ENCODE data around the gene NGFR. TPM values are rescaled to one million over a fixed set of nuclear protein-coding genes. Genes with fewer than 3 reads are reported as not detected.

The NGFR gene
- total RNA-seq: 0.33 TPM in 1 of 2 replicates, not detected in the other

GRCh38 chr17:49494986-49495841 is at the start of gene NGFR:
TSS of gene NGFR (plus strand) at chr17:49495293. CDS start at chr17:49495418, 125 bp downstream.
- peak; percentile 85 for DNase-seq
- Mint-ChIP-seq H3K36me3 (ENCODE audit: low read depth) (no peaks in the 10 kb centered on the region), H3K9me3 (no peaks in the 10 kb centered on the region), H3K4me3 (peak within 1 kb of the TSS; percentile 82), H3K27me3 (peaks cover 76% of the 10 kb centered on the region), H3K27ac (peak within 1 kb of the TSS; percentile 47), H3K4me1 (peaks cover 20% of the 10 kb centered on the region)
- intact Hi-C loops (cut with micrococcal nuclease): loop anchor here (2.0 to 5.0 kb wide), 3 partner anchors 62 to 498 kb away; partner anchors contain the start of gene IGF2BP1

- H3K4me1 Mint-ChIP-seq: peaks cover 4% of the 10 kb centered on the region
- no peak for DNase-seq
- H3K36me3 Mint-ChIP-seq (ENCODE audit: low read depth): no peaks in the 10 kb centered on the region
- H3K4me3 Mint-ChIP-seq: no peak overlapping the region
- no peaks in the 10 kb centered on the region for H3K9me3 Mint-ChIP-seq
- H3K27me3 Mint-ChIP-seq: peaks cover 5% of the 10 kb centered on the region
- intact Hi-C loops (cut with micrococcal nuclease): no loop called here
- H3K27ac Mint-ChIP-seq: no peak overlapping the region
Observed at GRCh38 chr17:49445591-49445990, 49.5 kb upstream of the NGFR start.

GRCh38 chr17:49447628-49448302 is 47.3 kb upstream of the NGFR start:
- Mint-ChIP-seq H3K27me3 (peaks cover 4% of the 10 kb centered on the region), H3K4me1 (peaks cover 7% of the 10 kb centered on the region), H3K9me3 (no peaks in the 10 kb centered on the region), H3K27ac (no peak overlapping the region), H3K4me3 (no peak overlapping the region), H3K36me3 (ENCODE audit: low read depth) (no peaks in the 10 kb centered on the region)
- no peak for DNase-seq
- intact Hi-C loops (cut with micrococcal nuclease): no loop called here

GRCh38 chr17:49450181-49450580 is 44.9 kb upstream of the NGFR start:
- no peak overlapping the region for H3K4me3 Mint-ChIP-seq
- no peak overlapping the region for H3K27ac Mint-ChIP-seq
- peaks cover 7% of the 10 kb centered on the region for H3K4me1 Mint-ChIP-seq
- H3K27me3 Mint-ChIP-seq: peaks cover 6% of the 10 kb centered on the region
- no peaks in the 10 kb centered on the region for H3K36me3 Mint-ChIP-seq (ENCODE audit: low read depth)
- no peak for DNase-seq
- intact Hi-C loops (cut with micrococcal nuclease): no loop called here
- H3K9me3 Mint-ChIP-seq: no peaks in the 10 kb centered on the region

GRCh38 chr17:49450735-49451134 is 44.4 kb upstream of the NGFR start:
- intact Hi-C loops (cut with micrococcal nuclease): no loop called here
- no peaks in the 10 kb centered on the region for H3K9me3 Mint-ChIP-seq
- no peak for DNase-seq

GRCh38 chr17:49452201-49452600 is 42.9 kb upstream of the NGFR start:
- Mint-ChIP-seq H3K4me1 (peaks cover 7% of the 10 kb centered on the region), H3K36me3 (ENCODE audit: low read depth) (no peaks in the 10 kb centered on the region), H3K4me3 (no peak overlapping the region), H3K27me3 (peaks cover 16% of the 10 kb centered on the region), H3K27ac (no peak overlapping the region), H3K9me3 (no peaks in the 10 kb centered on the region)
- intact Hi-C loops (cut with micrococcal nuclease): no loop called here
- DNase-seq: no peak

More at GRCh38 chr17:49450735-49451134, 44.4 kb upstream of the NGFR start:
- Mint-ChIP-seq H3K27me3 (peaks cover 6% of the 10 kb centered on the region), H3K4me3 (no peak overlapping the region), H3K36me3 (ENCODE audit: low read depth) (no peaks in the 10 kb centered on the region), H3K27ac (no peak overlapping the region), H3K4me1 (peaks cover 7% of the 10 kb centered on the region)

GRCh38 chr17:49452661-49453060 is 42.4 kb upstream of the NGFR start:
- peaks cover 21% of the 10 kb centered on the region for H3K27me3 Mint-ChIP-seq
- no peak for DNase-seq
- no peaks in the 10 kb centered on the region for H3K36me3 Mint-ChIP-seq (ENCODE audit: low read depth)
- peaks cover 7% of the 10 kb centered on the region for H3K4me1 Mint-ChIP-seq
- no peak overlapping the region for H3K27ac Mint-ChIP-seq
- intact Hi-C loops (cut with micrococcal nuclease): no loop called here
- H3K9me3 Mint-ChIP-seq: no peaks in the 10 kb centered on the region
- no peak overlapping the region for H3K4me3 Mint-ChIP-seq

GRCh38 chr17:49454050-49454449 is 41.0 kb upstream of the NGFR start:
- no peak for DNase-seq
- no peaks in the 10 kb centered on the region for H3K9me3 Mint-ChIP-seq
- H3K27ac Mint-ChIP-seq: no peak overlapping the region
- H3K4me1 Mint-ChIP-seq: peaks cover 7% of the 10 kb centered on the region
- no peaks in the 10 kb centered on the region for H3K36me3 Mint-ChIP-seq (ENCODE audit: low read depth)
- peaks cover 28% of the 10 kb centered on the region for H3K27me3 Mint-ChIP-seq
- H3K4me3 Mint-ChIP-seq: no peak overlapping the region
- intact Hi-C loops (cut with micrococcal nuclease): no loop called here

GRCh38 chr17:49455272-49455861 is 39.7 kb upstream of the NGFR start:
- no peaks in the 10 kb centered on the region for H3K36me3 Mint-ChIP-seq (ENCODE audit: low read depth)
- no peak overlapping the region for H3K27ac Mint-ChIP-seq
- DNase-seq: no peak
- peaks cover 5% of the 10 kb centered on the region for H3K4me1 Mint-ChIP-seq
- H3K9me3 Mint-ChIP-seq: no peaks in the 10 kb centered on the region
- intact Hi-C loops (cut with micrococcal nuclease): no loop called here
- H3K4me3 Mint-ChIP-seq: no peak overlapping the region
- H3K27me3 Mint-ChIP-seq: peaks cover 30% of the 10 kb centered on the region

- H3K9me3 Mint-ChIP-seq: no peaks in the 10 kb centered on the region
- H3K4me1 Mint-ChIP-seq: peaks cover 2% of the 10 kb centered on the region
- no peak for DNase-seq
- no peak overlapping the region for H3K4me3 Mint-ChIP-seq
- peaks cover 33% of the 10 kb centered on the region for H3K27me3 Mint-ChIP-seq
- intact Hi-C loops (cut with micrococcal nuclease): no loop called here
- H3K27ac Mint-ChIP-seq: no peak overlapping the region
- H3K36me3 Mint-ChIP-seq (ENCODE audit: low read depth): no peaks in the 10 kb centered on the region
Observed at GRCh38 chr17:49456183-49456965, 38.7 kb upstream of the NGFR start.

GRCh38 chr17:49457564-49458535 is 37.2 kb upstream of the NGFR start:
- Mint-ChIP-seq H3K27ac (no peak overlapping the region), H3K27me3 (peaks cover 33% of the 10 kb centered on the region), H3K36me3 (ENCODE audit: low read depth) (no peaks in the 10 kb centered on the region), H3K4me3 (no peak overlapping the region), H3K9me3 (no peaks in the 10 kb centered on the region), H3K4me1 (no peaks in the 10 kb centered on the region)
- intact Hi-C loops (cut with micrococcal nuclease): no loop called here
- DNase-seq: no peak

- Mint-ChIP-seq H3K9me3 (no peaks in the 10 kb centered on the region), H3K27ac (no peak overlapping the region), H3K27me3 (peaks cover 39% of the 10 kb centered on the region), H3K4me3 (no peak overlapping the region), H3K4me1 (no peaks in the 10 kb centered on the region), H3K36me3 (ENCODE audit: low read depth) (no peaks in the 10 kb centered on the region)
- intact Hi-C loops (cut with micrococcal nuclease): no loop called here
- no peak for DNase-seq
Observed at GRCh38 chr17:49459401-49459984, 35.6 kb upstream of the NGFR start.
